ENCODE results near the gene EMX2. TPM values are rescaled to one million over a fixed set of nuclear protein-coding genes. Genes with fewer than 3 reads are reported as not detected.

EMX2 gene
- total RNA-seq, 1 experiment from 2014 or later, result not detected

DNA sequence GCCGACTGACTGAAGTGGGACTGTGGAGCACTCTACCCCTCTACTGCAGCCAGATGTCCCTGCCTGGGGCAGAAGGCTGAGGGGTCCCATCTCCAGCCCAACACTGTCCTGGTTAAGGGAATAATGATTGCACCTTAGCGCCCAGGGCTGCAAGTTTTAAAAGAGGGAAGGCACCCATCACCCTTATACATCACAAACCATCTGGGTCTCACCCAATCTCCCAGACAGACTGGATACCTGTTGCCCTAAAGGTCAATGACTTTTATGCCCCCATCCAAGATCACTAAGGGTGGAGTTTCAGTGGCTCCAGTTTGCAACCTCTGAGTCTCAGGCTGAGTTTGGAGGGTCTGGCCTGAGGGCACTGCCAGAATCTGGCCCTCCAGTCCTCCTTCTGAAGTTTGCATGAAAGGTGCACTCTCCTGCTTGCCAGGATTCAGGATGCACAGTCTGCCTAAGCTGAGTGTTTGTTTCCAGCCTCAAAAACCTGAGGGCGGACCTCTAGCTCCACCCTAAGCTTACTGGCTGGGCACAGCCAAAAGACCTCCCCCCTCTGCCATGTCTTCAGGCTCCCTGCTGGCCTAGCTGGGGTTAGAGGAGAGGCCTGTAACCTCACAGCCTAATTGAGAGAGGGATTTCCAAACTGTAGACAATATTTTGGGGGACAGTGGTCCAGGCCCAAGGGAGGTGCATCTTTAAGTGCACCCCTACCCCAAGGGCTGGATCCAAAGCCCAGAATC lies 2.5 kb upstream of the EMX2 start:
- Histone ChIP-seq H3K79me2 (ENCODE audit: low read length) (no peaks in the 10 kb centered on the region), H3K9me3 (ENCODE audit: low read length) (no peaks in the 10 kb centered on the region), H2AFZ (ENCODE audit: low read length) (no peak overlapping the region), H4K20me1 (ENCODE audit: insufficient read depth, low read depth, low read length) (no peaks in the 10 kb centered on the region), H3K27ac (ENCODE audit: low read length) (no peak overlapping the region), H3K27me3 (ENCODE audit: low read length) (no peaks in the 10 kb centered on the region), H3K9ac (ENCODE audit: low read length) (no peak overlapping the region), H3K4me1 (ENCODE audit: low read length) (no peaks in the 10 kb centered on the region), H3K4me2 (ENCODE audit: low read depth, low read length, poor library complexity, severe bottlenecking) (no peak overlapping the region), H3K36me3 (ENCODE audit: insufficient read depth, low read length) (no peaks in the 10 kb centered on the region), H3K4me3 (ENCODE audit: low read length) (no peak overlapping the region), H3K9me2 (replicated peaks; ENCODE audit: insufficient read depth, low read length) (no peaks in the 10 kb centered on the region)
- no peak for DNase-seq

DNA sequence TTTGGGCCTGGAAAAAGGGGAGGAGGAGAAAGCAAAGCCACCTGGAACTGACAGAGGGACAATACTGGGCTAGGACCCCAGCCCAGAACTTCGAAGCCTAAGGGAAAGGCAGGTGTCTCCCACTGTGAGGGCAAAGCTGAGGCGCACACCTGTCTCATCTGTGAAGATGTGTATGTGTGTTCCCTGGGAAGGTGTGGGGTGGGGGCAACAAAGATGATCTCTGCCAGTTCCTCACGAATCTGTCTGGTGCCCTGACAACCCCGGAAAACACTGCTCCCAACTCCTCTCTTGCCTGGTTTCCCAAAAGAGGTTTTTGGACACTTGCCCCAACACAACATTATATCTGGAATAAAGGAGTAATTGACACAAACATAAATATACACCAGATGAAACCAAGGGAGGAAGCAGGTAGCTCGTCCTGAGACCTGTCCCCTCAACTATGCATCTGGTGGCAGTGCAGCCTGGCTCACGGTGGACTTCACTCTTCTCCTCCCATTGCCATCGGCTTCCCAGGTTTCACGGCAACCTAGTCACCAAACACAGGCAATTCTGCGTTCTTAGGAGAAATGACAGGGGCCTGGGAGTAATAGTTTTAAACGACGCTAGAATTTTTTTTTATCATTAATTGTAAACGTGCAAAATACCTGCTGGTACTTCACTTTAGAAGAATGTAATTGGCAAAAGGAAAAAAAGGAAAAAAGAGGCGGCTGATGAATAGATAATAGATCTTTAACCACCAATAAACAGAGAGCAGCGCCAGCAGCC lies 1.7 kb upstream of the EMX2 start:
- no peak overlapping the region for H3K4me3 ChIP-seq (ENCODE audit: low read length)
- H3K27me3 ChIP-seq (ENCODE audit: low read length), result no peaks in the 10 kb centered on the region
- H3K9me3 ChIP-seq (ENCODE audit: low read length), result no peaks in the 10 kb centered on the region
- H4K20me1 ChIP-seq (ENCODE audit: insufficient read depth, low read depth, low read length), result no peaks in the 10 kb centered on the region
- H3K4me2 ChIP-seq (ENCODE audit: low read depth, low read length, poor library complexity, severe bottlenecking), result no peak overlapping the region
- H2AFZ ChIP-seq (ENCODE audit: low read length), result no peak overlapping the region
- no peaks in the 10 kb centered on the region for H3K36me3 ChIP-seq (ENCODE audit: insufficient read depth, low read length)
- no peaks in the 10 kb centered on the region for H3K4me1 ChIP-seq (ENCODE audit: low read length)
- DNase-seq, result no peak
- no peaks in the 10 kb centered on the region for H3K9me2 ChIP-seq (replicated peaks; ENCODE audit: insufficient read depth, low read length)
- no peaks in the 10 kb centered on the region for H3K79me2 ChIP-seq (ENCODE audit: low read length)
- H3K27ac ChIP-seq (ENCODE audit: low read length), result no peak overlapping the region
- no peak overlapping the region for H3K9ac ChIP-seq (ENCODE audit: low read length)

DNA sequence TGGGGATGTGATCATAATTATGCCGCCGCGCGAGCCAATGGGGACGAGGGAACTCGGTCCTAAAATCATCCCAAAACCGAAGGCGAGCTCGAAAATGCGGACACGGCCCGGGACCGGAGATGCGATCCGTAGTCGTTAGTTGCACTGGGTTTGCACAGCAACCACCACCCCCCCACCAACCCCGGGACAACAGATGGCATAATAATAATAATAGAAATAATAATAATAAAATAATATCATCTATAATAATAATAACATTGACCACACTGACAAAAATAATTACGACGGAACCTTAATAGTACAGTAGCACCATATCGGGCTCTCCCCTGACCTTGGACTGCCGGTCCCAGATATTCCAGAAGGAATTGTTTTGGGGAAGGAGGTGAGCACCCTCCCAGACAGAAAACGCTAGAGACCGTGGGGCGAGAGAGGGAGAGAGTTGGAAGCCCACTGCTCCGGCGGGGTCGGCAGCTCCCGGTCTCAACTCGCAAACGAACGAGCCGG lies 1.1 kb upstream of the EMX2 start:
- H3K4me3 ChIP-seq (ENCODE audit: low read length), result no peak overlapping the region
- no peak overlapping the region for H3K9ac ChIP-seq (ENCODE audit: low read length)
- no peak overlapping the region for H3K27ac ChIP-seq (ENCODE audit: low read length)
- no peak overlapping the region for H2AFZ ChIP-seq (ENCODE audit: low read length)
- H3K4me2 ChIP-seq (ENCODE audit: low read depth, low read length, poor library complexity, severe bottlenecking), result no peak overlapping the region
- H3K36me3 ChIP-seq (ENCODE audit: insufficient read depth, low read length), result no peaks in the 10 kb centered on the region
- H4K20me1 ChIP-seq (ENCODE audit: insufficient read depth, low read depth, low read length), result no peaks in the 10 kb centered on the region
- DNase-seq, result no peak
- H3K79me2 ChIP-seq (ENCODE audit: low read length), result no peaks in the 10 kb centered on the region
- no peaks in the 10 kb centered on the region for H3K27me3 ChIP-seq (ENCODE audit: low read length)
- no peaks in the 10 kb centered on the region for H3K9me2 ChIP-seq (replicated peaks; ENCODE audit: insufficient read depth, low read length)
- no peaks in the 10 kb centered on the region for H3K4me1 ChIP-seq (ENCODE audit: low read length)
- H3K9me3 ChIP-seq (ENCODE audit: low read length), result no peaks in the 10 kb centered on the region

DNA sequence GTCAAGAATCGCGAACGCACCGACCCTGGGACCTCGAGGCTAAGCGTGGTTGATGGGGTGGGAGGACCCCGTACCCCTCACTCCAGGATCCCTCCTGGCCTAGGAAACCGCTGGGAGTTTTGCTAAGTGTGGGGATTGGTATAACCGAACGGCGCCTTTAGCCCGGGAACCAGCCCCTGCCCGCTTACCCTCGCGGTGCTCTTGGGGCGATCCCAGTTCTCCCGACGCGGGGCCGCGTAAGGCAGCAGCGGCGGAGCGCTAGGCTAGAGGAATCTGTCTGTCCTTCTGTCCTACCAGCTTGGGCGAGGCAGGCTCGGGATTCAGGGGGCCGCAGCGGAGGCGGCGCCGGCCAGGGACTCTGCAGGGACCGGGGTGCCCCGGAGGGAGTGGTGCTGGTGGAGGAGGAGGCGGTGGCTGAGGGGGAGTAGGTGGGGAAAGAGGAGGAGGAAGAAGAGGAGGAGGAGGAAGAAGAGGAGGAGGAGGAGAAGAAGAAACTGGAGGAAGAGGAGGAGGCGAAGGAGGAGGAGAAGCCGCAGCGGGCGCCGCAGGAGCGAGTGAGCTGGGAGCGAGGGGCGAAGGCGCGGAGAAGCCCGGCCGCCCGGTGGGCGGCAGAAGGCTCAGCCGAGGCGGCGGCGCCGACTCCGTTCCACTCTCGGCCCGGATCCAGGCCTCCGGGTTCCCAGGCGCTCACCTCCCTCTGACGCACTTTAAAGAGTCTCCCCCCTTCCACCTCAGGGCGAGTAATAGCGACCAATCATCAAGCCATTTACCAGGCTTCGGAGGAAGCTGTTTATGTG lies 439 bp upstream of the EMX2 start:
- Histone ChIP-seq H4K20me1 (ENCODE audit: insufficient read depth, low read depth, low read length) (no peaks in the 10 kb centered on the region), H3K79me2 (ENCODE audit: low read length) (no peaks in the 10 kb centered on the region), H3K9me2 (replicated peaks; ENCODE audit: insufficient read depth, low read length) (no peaks in the 10 kb centered on the region), H2AFZ (ENCODE audit: low read length) (no peak overlapping the region), H3K9ac (ENCODE audit: low read length) (no peak overlapping the region), H3K4me1 (ENCODE audit: low read length) (no peaks in the 10 kb centered on the region), H3K9me3 (ENCODE audit: low read length) (no peaks in the 10 kb centered on the region), H3K4me3 (ENCODE audit: low read length) (no peak overlapping the region), H3K27ac (ENCODE audit: low read length) (no peak overlapping the region), H3K27me3 (ENCODE audit: low read length) (no peaks in the 10 kb centered on the region), H3K36me3 (ENCODE audit: insufficient read depth, low read length) (no peaks in the 10 kb centered on the region), H3K4me2 (ENCODE audit: low read depth, low read length, poor library complexity, severe bottlenecking) (no peak overlapping the region)
- no peak for DNase-seq

DNA sequence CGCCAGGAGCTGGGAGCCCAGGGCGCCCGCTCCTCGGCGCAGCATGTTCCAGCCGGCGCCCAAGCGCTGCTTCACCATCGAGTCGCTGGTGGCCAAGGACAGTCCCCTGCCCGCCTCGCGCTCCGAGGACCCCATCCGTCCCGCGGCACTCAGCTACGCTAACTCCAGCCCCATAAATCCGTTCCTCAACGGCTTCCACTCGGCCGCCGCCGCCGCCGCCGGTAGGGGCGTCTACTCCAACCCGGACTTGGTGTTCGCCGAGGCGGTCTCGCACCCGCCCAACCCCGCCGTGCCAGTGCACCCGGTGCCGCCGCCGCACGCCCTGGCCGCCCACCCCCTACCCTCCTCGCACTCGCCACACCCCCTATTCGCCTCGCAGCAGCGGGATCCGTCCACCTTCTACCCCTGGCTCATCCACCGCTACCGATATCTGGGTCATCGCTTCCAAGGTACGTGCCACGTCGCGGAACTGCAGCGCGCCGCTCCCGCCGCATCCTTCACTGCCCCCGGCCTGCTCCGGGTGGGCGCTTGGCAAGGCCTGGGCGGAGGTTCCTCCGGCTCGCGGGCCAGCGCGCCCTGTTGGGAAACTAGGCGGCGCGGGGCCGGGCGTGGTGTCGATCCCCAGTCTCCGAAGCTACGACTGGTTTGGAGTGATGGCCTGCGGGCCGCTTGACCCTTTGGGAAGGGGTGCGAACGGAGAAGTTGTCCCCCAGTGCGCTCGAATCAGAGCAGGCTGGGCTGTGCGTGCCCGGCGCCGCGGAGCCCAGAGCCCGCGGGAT lies 868 bp downstream of the EMX2 start:
- Histone ChIP-seq H3K27ac (ENCODE audit: low read length) (no peak overlapping the region), H4K20me1 (ENCODE audit: insufficient read depth, low read depth, low read length) (no peaks in the 10 kb centered on the region), H3K79me2 (ENCODE audit: low read length) (no peaks in the 10 kb centered on the region), H3K9me2 (replicated peaks; ENCODE audit: insufficient read depth, low read length) (no peaks in the 10 kb centered on the region), H3K4me1 (ENCODE audit: low read length) (no peaks in the 10 kb centered on the region), H3K36me3 (ENCODE audit: insufficient read depth, low read length) (no peaks in the 10 kb centered on the region), H3K9me3 (ENCODE audit: low read length) (no peaks in the 10 kb centered on the region), H2AFZ (ENCODE audit: low read length) (no peak overlapping the region), H3K4me2 (ENCODE audit: low read depth, low read length, poor library complexity, severe bottlenecking) (no peak overlapping the region), H3K27me3 (ENCODE audit: low read length) (no peaks in the 10 kb centered on the region), H3K9ac (ENCODE audit: low read length) (no peak overlapping the region), H3K4me3 (ENCODE audit: low read length) (no peak overlapping the region)
- DNase-seq, result no peak

DNA sequence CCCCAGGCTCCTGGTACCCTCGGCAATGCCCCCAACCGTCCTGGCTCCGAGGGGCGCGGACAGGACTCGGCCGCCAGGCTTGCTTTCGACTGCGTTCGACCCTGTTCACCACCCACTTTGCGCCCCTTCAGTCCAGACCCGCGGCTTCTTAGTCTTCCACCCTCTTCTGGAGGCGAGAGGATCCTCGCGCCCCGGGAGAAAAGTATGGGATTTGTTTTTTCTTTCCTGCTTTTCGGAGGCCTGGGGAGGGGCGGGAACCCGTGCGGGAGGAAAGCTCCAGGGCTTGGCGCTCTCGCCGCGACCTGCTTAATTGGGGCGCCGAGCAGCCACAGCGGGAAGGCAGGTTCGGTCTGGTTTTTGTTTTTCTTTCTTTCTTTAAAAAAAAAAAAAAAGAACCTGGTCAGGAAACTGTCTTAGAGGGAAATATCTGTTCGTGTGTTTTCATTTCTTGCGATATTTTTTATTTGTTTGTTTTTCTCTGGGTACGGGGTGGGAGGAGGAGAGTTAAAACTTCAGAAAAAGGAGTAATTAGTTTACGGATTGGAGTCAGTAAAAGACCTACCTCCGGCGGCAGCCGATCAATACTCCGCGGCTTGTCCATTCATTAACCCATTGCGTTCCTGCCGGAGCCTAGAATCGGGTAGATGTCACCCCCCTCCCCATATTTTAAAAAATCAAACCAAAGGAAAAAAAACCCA lies 1.6 kb downstream of the EMX2 start:
- no peak overlapping the region for H3K27ac ChIP-seq (ENCODE audit: low read length)
- H3K4me3 ChIP-seq (ENCODE audit: low read length), result no peak overlapping the region
- H3K9me3 ChIP-seq (ENCODE audit: low read length), result no peaks in the 10 kb centered on the region
- no peak overlapping the region for H2AFZ ChIP-seq (ENCODE audit: low read length)
- H3K4me1 ChIP-seq (ENCODE audit: low read length), result no peaks in the 10 kb centered on the region
- H3K4me2 ChIP-seq (ENCODE audit: low read depth, low read length, poor library complexity, severe bottlenecking), result no peak overlapping the region
- DNase-seq, result no peak
- H3K9me2 ChIP-seq (replicated peaks; ENCODE audit: insufficient read depth, low read length), result no peaks in the 10 kb centered on the region
- no peaks in the 10 kb centered on the region for H4K20me1 ChIP-seq (ENCODE audit: insufficient read depth, low read depth, low read length)
- H3K9ac ChIP-seq (ENCODE audit: low read length), result no peak overlapping the region
- no peaks in the 10 kb centered on the region for H3K27me3 ChIP-seq (ENCODE audit: low read length)
- no peaks in the 10 kb centered on the region for H3K79me2 ChIP-seq (ENCODE audit: low read length)
- no peaks in the 10 kb centered on the region for H3K36me3 ChIP-seq (ENCODE audit: insufficient read depth, low read length)

DNA sequence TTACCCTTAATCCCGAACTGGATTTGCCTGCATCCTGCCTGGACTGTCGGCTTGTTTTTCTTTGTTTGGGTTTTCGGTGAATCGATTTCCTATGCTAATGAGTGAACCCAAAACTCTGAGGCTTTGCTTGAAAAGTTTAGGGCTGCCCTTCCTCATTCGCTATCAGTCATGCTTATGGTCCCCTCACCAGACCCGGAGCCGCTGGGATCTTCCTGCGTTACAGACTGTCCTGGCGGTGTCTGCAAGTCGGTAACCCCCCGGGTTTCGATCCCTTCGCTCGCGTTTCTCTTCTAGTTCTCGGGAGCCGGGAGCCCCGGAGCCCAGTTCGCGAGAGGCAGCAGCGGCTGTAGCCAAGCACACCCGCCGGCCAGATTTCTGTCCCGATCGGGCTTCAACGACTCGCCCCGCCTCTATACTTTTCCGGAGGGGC lies 2.2 kb downstream of the EMX2 start:
- Histone ChIP-seq H3K9ac (ENCODE audit: low read length) (no peak overlapping the region), H3K9me3 (ENCODE audit: low read length) (no peaks in the 10 kb centered on the region), H3K4me2 (ENCODE audit: low read depth, low read length, poor library complexity, severe bottlenecking) (no peak overlapping the region), H3K36me3 (ENCODE audit: insufficient read depth, low read length) (no peaks in the 10 kb centered on the region), H3K9me2 (replicated peaks; ENCODE audit: insufficient read depth, low read length) (no peaks in the 10 kb centered on the region), H3K4me3 (ENCODE audit: low read length) (no peak overlapping the region), H2AFZ (ENCODE audit: low read length) (no peak overlapping the region), H3K79me2 (ENCODE audit: low read length) (no peaks in the 10 kb centered on the region), H3K4me1 (ENCODE audit: low read length) (no peaks in the 10 kb centered on the region), H4K20me1 (ENCODE audit: insufficient read depth, low read depth, low read length) (no peaks in the 10 kb centered on the region), H3K27ac (ENCODE audit: low read length) (no peak overlapping the region), H3K27me3 (ENCODE audit: low read length) (no peaks in the 10 kb centered on the region)
- no peak for DNase-seq

Measured in Karpas-422 (cell line).